Endothelial cell of umbilical vein (primary cell): ENCODE data around the gene BIRC2. TPM values are rescaled to one million over a fixed set of nuclear protein-coding genes. Genes with fewer than 3 reads are reported as not detected.
A peak's percentile ranks its signal among the peaks of the same experiment; 100 is the strongest.

Experiments used
- BruUV-seq: library from RNA; stranded (reverse); fragments of 400-500 nt; replicated peaks from 2 replicates; lab custom pipeline; 2021; lab: Mats Ljungman, UMichigan
- CTCF ChIA-PET: fragments of 300-600, 350-600 bp; sonication (Branson Sonifier 250); formaldehyde crosslinking; loops from one replicate; lab custom pipeline; 2021; ENCODE audit warnings: antibody characterized with exemption, inconsistent platforms; lab: Charles Lee
- POLR2A ChIA-PET: fragments of 300-600, 350-600 bp; sonication (Branson Sonifier 250); formaldehyde crosslinking; loops from one replicate; lab custom pipeline; 2021; ENCODE audit warnings: antibody characterized with exemption, inconsistent platforms; lab: Charles Lee
- DNase-seq: peaks from one replicate; pipeline ENCODE4 v3.0.0-alpha.2; 2011; ENCODE audit warnings: low read depth, low spot score
- FAIRE-seq: peaks from 2 replicates; lab custom pipeline; 2011; peaks lifted over from hg19 to GRCh38; lab: Jason Lieb, UNC
- H2AFZ ChIP-seq: 2 replicates; pipeline ENCODE4 v1.6.0; 2012; ENCODE audit warnings: low read depth, low read length, control low read depth, inconsistent platforms
- H3K27ac ChIP-seq: 2 replicates; pipeline ENCODE4 v1.5.1; 2011; ENCODE audit warnings: low read depth, mild to moderate bottlenecking, control low read depth, low read length, moderate library complexity; ENCODE audit not compliant: insufficient read depth
- H3K27me3 ChIP-seq, 2 experiments: 2 replicates each; pipeline versions ENCODE4 v1.6.0 to v1.6.1; 2011; ENCODE audit warnings: low read length in 2 of 2, mixed read lengths in 1 of 2; ENCODE audit not compliant: control insufficient read depth in 2 of 2, insufficient read depth in 2 of 2
- H3K36me3 ChIP-seq, 2 experiments: 2 replicates in 1 of 2; 3 replicates in 1 of 2; pipeline ENCODE4 v1.5.1; 2011; ENCODE audit warnings: low read length in 2 of 2, mild to moderate bottlenecking in 1 of 2, moderate library complexity in 1 of 2; ENCODE audit not compliant: control insufficient read depth in 2 of 2, insufficient read depth in 2 of 2; ENCODE audit errors: extremely low read depth in 1 of 2
- H3K4me1 ChIP-seq: 3 replicates; pipeline ENCODE4 v1.5.1; 2011; ENCODE audit warnings: mild to moderate bottlenecking, low read length; ENCODE audit not compliant: control insufficient read depth, insufficient read depth; ENCODE audit errors: extremely low read depth
- H3K4me2 ChIP-seq: 2 replicates; pipeline ENCODE4 v1.6.1; 2011; ENCODE audit warnings: low read length, control low read depth, mixed read lengths; ENCODE audit not compliant: insufficient read depth
- H3K4me3 ChIP-seq, 3 experiments: fragments of 200-600 bp in 1 of 3; sonication (generic), shearing (Covaris generic) in 1 of 3; replicated peaks in 1 of 3; 2 replicates each; pipeline ENCODE4 v1.5.1; 2011 to 2016; ENCODE audit warnings: control low read depth in 3 of 3, low read length in 3 of 3, mild to moderate bottlenecking in 2 of 3, inconsistent platforms in 1 of 3, low read depth in 1 of 3, moderate library complexity in 1 of 3; ENCODE audit not compliant: insufficient read depth in 1 of 3
- H3K79me2 ChIP-seq: 2 replicates; pipeline ENCODE4 v1.6.0; 2012; ENCODE audit warnings: low read length, inconsistent platforms; ENCODE audit not compliant: control insufficient read depth, insufficient read depth
- H3K9ac ChIP-seq: replicated peaks from 2 replicates; pipeline ENCODE3; 2011; ENCODE audit warnings: low read length, control low read depth; ENCODE audit not compliant: insufficient read depth; ENCODE audit errors: extremely low read depth
- H3K9me1 ChIP-seq: replicated peaks from 3 replicates; pipeline ENCODE4 v1.6.0; 2011; ENCODE audit warnings: mild to moderate bottlenecking, low read length; ENCODE audit not compliant: control insufficient read depth, insufficient read depth; ENCODE audit errors: extremely low read depth
- H3K9me3 ChIP-seq: replicated peaks from 2 replicates; pipeline ENCODE4 v1.5.1; 2012; ENCODE audit warnings: low read length, inconsistent platforms; ENCODE audit not compliant: control insufficient read depth, insufficient read depth
- H4K20me1 ChIP-seq: replicated peaks from 2 replicates; pipeline ENCODE3; 2011; ENCODE audit warnings: mild to moderate bottlenecking, low read length; ENCODE audit not compliant: control insufficient read depth, insufficient read depth; ENCODE audit errors: extremely low read depth
- EZH2 ChIP-seq: IDR thresholded peaks from 2 replicates; pipeline ENCODE4 v1.6.1; 2012; ENCODE audit warnings: borderline replicate concordance, low read depth, mild to moderate bottlenecking, moderate library complexity, low read length, inconsistent platforms; ENCODE audit not compliant: severe bottlenecking
- FOS ChIP-seq: IDR thresholded peaks from 2 replicates; pipeline ENCODE4 v1.6.1; 2011; ENCODE audit warnings: mild to moderate bottlenecking, low read length, moderate library complexity, borderline replicate concordance; ENCODE audit not compliant: insufficient read depth
- GATA2 ChIP-seq: IDR thresholded peaks from 2 replicates; pipeline ENCODE4 v1.7.0; 2011; ENCODE audit warnings: low read depth, mild to moderate bottlenecking, moderate library complexity, mixed read lengths, low read length; ENCODE audit not compliant: insufficient read length, insufficient read depth
- JUN ChIP-seq: IDR thresholded peaks from 2 replicates; pipeline ENCODE4 v1.6.1; 2011; ENCODE audit warnings: borderline replicate concordance, low read depth; ENCODE audit not compliant: insufficient read length, insufficient read depth
- MYC ChIP-seq: IDR thresholded peaks from one replicate; pipeline ENCODE4 v1.6.1; 2011; ENCODE audit warnings: mild to moderate bottlenecking, low read depth, low read length
- POLR2A ChIP-seq: IDR thresholded peaks from 2 replicates; pipeline ENCODE4 v1.6.1; 2012; ENCODE audit warnings: low read depth, mild to moderate bottlenecking, control low read depth, low read length
- POLR2AphosphoS5 ChIP-seq: IDR thresholded peaks from 2 replicates; pipeline ENCODE4 v1.6.1; 2012; ENCODE audit warnings: low read depth, mild to moderate bottlenecking, control low read depth, low read length, moderate library complexity; ENCODE audit not compliant: insufficient read depth
- dilution Hi-C: fragments of 300-500 bp; cut with MboI; formaldehyde crosslinking; loops from one replicate; pipeline ENCODE4 v1.15.0; 2019; ENCODE audit warnings: low sequenced_read_pairs; ENCODE audit not compliant: extremely low pct_ligation_motif_present
- intact Hi-C: fragments of 100-400 bp; cut with micrococcal nuclease; formaldehyde crosslinking; loops from one replicate; pipeline ENCODE4 v1.10.0; 2022
- polyA plus RNA-seq, 4 experiments: library from polyadenylated mRNA; depleted of rRNA in 3 of 4; stranded (reverse) in 3 of 4; unstranded in 1 of 4; fragments of >200 nt; gene quantifications; 2 replicates each; pipeline versions ENCODE4 v1.2.1 to v1.2.3, GENCODE V29; 2011 to 2012; ENCODE audit warnings: missing spikeins in 1 of 4
- total RNA-seq: library from RNA; stranded (reverse); gene quantifications from 2 replicates; pipeline ENCODE4 v1.2.3, GENCODE V29; 2021
- TF ChIP-seq, protein P1 (sequence below): IDR thresholded peaks from 2 replicates; pipeline ENCODE4 v1.6.1; 2011; ENCODE audit not compliant: insufficient read depth, insufficient read length
- TF ChIP-seq, protein P2 (sequence below), 2 donors: IDR thresholded peaks; 1 replicate in 1 of 2; 2 replicates in 1 of 2; pipeline ENCODE4 v1.5.1; 2011; ENCODE audit warnings: low read length in 2 of 2, mild to moderate bottlenecking in 2 of 2, moderate library complexity in 2 of 2, control low read depth in 1 of 2, inconsistent platforms in 1 of 2, low read depth in 1 of 2; ENCODE audit not compliant: insufficient read depth in 1 of 2; ENCODE audit errors: extremely low read depth in 1 of 2

BIRC2 gene
- total and polyA plus RNA-seq, 2 donors (not counting 3 experiments of a cell fraction or from before 2014, with no cell fraction given): 42.8 to 47.3 TPM

DNA sequence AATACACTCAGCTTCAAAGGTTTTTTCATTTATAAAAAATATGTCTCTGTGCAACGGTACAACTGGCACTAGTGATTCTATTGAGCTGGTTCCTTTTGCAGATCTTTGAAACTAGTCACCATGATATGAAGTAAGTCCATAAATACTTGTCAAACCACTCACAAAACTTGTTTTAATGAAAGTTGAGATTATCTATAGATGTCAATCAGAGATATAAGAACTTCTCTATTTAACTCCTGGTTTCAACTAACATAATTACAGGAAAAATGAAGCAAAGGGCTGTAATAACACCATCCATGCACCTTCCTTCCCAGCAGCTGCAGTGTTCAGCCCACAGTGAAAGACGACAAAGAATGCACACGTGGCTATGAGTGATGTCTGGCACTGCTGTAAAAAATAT is 60.9 kb downstream of the BIRC2 start:
- Histone ChIP-seq H3K9me3 (no peaks in the 10 kb centered on the region), H3K4me3 (no peak overlapping the region), H3K27ac (no peak overlapping the region), H3K9me1 (no peaks in the 10 kb centered on the region), H3K9ac (no peak overlapping the region), H3K36me3 (peaks cover 0 to 4% of the 10 kb centered on the region in 2 experiments), H4K20me1 (peaks cover 3% of the 10 kb centered on the region), H2AFZ (no peak overlapping the region), H3K4me2 (no peak overlapping the region), H3K79me2 (peaks cover 73% of the 10 kb centered on the region), H3K4me1 (no peaks in the 10 kb centered on the region), H3K27me3 (no peaks in the 10 kb centered on the region)
- intact Hi-C loops (loop anchor here (1.0 kb wide), 1 partner anchor 44 kb away; the partner anchor contains the start of gene TMEM123), dilution Hi-C loops (no loop called here)
- FAIRE-seq (peak; percentile 55), DNase-seq (peak; percentile 44)
- CTCF ChIA-PET: interaction anchor here (1.3 to 2.0 kb wide), 6 partner anchors 10 to 41 kb away, joined by 3 to 13 read pairs (median 4); no protein-coding TSS in a partner anchor
- TF ChIP-seq MYC (no peak), FOS (no peak), POLR2A (no peak)
- TF ChIP-seq, protein P1, sequence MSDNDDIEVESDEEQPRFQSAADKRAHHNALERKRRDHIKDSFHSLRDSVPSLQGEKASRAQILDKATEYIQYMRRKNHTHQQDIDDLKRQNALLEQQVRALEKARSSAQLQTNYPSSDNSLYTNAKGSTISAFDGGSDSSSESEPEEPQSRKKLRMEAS: no peak
- POLR2A ChIA-PET: no interaction called here
- no TSS peak for BruUV-seq

DNA sequence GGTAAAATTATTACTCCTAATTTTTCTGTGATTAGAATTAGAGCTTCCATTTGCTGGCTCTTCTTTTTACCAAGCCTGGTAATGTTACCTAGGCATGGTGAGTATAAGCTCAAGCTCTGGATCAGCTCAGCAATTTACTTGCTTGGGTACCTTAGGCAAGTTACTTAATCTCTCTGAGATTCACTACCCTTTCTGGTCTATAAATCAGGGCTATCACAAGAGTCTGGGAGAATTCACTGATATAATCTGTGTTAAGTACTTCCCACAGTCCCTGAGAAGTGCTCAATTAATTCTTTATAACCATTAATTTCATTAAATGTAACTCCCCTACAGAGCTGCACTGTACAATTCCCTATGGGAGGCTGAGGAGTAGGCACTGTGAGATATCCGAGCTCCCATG is 61.3 kb downstream of the BIRC2 start:
- no peaks in the 10 kb centered on the region for H3K9me1 ChIP-seq
- DNase-seq (no peak), FAIRE-seq (no peak)
- H2AFZ ChIP-seq: no peak overlapping the region
- H3K4me3 ChIP-seq: no peak overlapping the region
- H3K27ac ChIP-seq: no peak overlapping the region
- intact Hi-C loops: loop anchor here (1.0 kb wide), 1 partner anchor 44 kb away; the partner anchor contains the start of gene TMEM123
- no peaks in the 10 kb centered on the region for H3K9me3 ChIP-seq
- H3K4me2 ChIP-seq: no peak overlapping the region
- ChIA-PET CTCF (interaction anchor here (0.7 to 2.0 kb wide), 6 partner anchors 11 to 41 kb away, joined by 3 to 13 read pairs (median 4); no protein-coding TSS in a partner anchor), POLR2A (no interaction called here)
- no peak for TF ChIP-seq JUN
- TF ChIP-seq, protein P1: no peak
- TF ChIP-seq MYC: no peak
- no peak for TF ChIP-seq GATA2
- TF ChIP-seq POLR2AphosphoS5: no peak
- TF ChIP-seq EZH2: no peak
- TF ChIP-seq, protein P2, sequence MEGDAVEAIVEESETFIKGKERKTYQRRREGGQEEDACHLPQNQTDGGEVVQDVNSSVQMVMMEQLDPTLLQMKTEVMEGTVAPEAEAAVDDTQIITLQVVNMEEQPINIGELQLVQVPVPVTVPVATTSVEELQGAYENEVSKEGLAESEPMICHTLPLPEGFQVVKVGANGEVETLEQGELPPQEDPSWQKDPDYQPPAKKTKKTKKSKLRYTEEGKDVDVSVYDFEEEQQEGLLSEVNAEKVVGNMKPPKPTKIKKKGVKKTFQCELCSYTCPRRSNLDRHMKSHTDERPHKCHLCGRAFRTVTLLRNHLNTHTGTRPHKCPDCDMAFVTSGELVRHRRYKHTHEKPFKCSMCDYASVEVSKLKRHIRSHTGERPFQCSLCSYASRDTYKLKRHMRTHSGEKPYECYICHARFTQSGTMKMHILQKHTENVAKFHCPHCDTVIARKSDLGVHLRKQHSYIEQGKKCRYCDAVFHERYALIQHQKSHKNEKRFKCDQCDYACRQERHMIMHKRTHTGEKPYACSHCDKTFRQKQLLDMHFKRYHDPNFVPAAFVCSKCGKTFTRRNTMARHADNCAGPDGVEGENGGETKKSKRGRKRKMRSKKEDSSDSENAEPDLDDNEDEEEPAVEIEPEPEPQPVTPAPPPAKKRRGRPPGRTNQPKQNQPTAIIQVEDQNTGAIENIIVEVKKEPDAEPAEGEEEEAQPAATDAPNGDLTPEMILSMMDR (IDR thresholded peaks at IDR 0.05; ENCODE audit: extremely low read depth in 1 of 2, insufficient read depth in 1 of 2, low read depth in 1 of 2, low read length in 2 of 2): no peak
- no peak for TF ChIP-seq FOS
- no peak for TF ChIP-seq POLR2A
- no peaks in the 10 kb centered on the region for H3K27me3 ChIP-seq
- no peaks in the 10 kb centered on the region for H3K4me1 ChIP-seq
- peaks cover 0 to 4% of the 10 kb centered on the region in 2 experiments for H3K36me3 ChIP-seq
- no TSS peak for BruUV-seq
- peaks cover 74% of the 10 kb centered on the region for H3K79me2 ChIP-seq
- peaks cover 3% of the 10 kb centered on the region for H4K20me1 ChIP-seq
- dilution Hi-C loops: no loop called here
- no peak overlapping the region for H3K9ac ChIP-seq
